Measurements from ENCODE around the gene PFDN4.

DNA sequence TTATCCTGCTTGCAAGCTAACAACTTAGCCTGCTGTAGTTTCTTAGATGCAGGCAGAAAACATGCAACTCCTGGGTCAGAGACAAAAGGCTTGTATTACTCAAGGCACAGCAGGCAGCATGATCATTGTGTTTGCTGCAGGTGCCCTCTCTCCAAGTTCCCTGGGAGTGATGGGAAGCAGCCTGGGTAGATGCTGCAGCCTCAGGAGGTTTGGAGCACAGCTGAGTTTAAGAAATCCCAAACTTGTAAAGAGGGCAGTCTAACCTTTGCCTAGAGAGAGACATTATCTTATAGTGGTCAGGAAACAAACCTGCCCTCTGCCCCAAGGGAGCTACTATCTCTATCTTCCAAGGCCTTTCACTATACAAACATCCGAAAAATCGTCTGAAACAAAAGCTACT lies 61.1 kb downstream of the PFDN4 start:
- TF ChIP-seq, protein P1, sequence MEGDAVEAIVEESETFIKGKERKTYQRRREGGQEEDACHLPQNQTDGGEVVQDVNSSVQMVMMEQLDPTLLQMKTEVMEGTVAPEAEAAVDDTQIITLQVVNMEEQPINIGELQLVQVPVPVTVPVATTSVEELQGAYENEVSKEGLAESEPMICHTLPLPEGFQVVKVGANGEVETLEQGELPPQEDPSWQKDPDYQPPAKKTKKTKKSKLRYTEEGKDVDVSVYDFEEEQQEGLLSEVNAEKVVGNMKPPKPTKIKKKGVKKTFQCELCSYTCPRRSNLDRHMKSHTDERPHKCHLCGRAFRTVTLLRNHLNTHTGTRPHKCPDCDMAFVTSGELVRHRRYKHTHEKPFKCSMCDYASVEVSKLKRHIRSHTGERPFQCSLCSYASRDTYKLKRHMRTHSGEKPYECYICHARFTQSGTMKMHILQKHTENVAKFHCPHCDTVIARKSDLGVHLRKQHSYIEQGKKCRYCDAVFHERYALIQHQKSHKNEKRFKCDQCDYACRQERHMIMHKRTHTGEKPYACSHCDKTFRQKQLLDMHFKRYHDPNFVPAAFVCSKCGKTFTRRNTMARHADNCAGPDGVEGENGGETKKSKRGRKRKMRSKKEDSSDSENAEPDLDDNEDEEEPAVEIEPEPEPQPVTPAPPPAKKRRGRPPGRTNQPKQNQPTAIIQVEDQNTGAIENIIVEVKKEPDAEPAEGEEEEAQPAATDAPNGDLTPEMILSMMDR (IDR thresholded peaks at IDR 0.05) = no peak
- no peak for TF ChIP-seq POLR2A (IDR thresholded peaks at IDR 0.05)
- TF ChIP-seq EP300 (IDR thresholded peaks at IDR 0.05; ENCODE audit: low read depth) = no peak

Data from transverse colon (tissue), 3 donors.